ENCODE measurements around the gene RGS14.

DNA sequence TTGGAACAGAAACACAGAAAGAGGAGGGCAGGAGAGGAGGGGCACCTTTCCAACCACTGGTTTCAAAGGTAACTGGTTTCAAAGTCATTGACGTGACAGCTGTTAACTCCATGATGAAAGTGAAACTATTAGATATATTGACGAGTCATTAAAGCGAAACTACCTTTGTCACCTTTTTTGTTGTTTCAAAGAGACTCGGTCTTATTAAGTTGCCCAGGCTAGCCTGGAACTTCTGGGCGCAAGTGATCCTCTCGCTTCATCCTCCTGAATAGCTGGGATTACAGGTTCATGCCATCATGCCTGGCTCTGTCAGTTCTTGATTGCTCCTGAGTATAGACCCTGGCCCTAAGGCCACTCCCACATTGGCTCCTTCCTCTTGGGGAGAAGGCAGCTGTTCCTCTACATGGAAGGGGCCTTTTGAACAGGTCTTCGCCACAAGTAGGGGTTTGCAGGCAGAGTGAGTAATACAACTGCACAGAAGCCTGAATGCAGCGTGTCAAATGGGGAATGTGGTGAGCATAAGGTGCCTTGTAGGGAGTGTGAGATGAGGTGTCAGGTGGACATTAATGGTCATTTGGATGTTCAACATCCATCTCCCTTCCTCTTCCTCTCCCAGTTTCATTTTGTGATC is 55.0 kb downstream of the RGS14 start:
- TF ChIP-seq, protein P1, sequence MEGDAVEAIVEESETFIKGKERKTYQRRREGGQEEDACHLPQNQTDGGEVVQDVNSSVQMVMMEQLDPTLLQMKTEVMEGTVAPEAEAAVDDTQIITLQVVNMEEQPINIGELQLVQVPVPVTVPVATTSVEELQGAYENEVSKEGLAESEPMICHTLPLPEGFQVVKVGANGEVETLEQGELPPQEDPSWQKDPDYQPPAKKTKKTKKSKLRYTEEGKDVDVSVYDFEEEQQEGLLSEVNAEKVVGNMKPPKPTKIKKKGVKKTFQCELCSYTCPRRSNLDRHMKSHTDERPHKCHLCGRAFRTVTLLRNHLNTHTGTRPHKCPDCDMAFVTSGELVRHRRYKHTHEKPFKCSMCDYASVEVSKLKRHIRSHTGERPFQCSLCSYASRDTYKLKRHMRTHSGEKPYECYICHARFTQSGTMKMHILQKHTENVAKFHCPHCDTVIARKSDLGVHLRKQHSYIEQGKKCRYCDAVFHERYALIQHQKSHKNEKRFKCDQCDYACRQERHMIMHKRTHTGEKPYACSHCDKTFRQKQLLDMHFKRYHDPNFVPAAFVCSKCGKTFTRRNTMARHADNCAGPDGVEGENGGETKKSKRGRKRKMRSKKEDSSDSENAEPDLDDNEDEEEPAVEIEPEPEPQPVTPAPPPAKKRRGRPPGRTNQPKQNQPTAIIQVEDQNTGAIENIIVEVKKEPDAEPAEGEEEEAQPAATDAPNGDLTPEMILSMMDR (IDR thresholded peaks at IDR 0.05; ENCODE audit: low read length), result no peak
- no peak for TF ChIP-seq EZH2phosphoT487 (IDR thresholded peaks at IDR 0.05; ENCODE audit: low read length)

Data from MM.1S (cell line).